Measurements from ENCODE around the gene GALNT16.
"Not testable (repeated sequence)": the region's sequence is repeated elsewhere in the genome, so short reads cannot be mapped to it uniquely, and the experiment has no call there.

GALNT16 gene

DNA sequence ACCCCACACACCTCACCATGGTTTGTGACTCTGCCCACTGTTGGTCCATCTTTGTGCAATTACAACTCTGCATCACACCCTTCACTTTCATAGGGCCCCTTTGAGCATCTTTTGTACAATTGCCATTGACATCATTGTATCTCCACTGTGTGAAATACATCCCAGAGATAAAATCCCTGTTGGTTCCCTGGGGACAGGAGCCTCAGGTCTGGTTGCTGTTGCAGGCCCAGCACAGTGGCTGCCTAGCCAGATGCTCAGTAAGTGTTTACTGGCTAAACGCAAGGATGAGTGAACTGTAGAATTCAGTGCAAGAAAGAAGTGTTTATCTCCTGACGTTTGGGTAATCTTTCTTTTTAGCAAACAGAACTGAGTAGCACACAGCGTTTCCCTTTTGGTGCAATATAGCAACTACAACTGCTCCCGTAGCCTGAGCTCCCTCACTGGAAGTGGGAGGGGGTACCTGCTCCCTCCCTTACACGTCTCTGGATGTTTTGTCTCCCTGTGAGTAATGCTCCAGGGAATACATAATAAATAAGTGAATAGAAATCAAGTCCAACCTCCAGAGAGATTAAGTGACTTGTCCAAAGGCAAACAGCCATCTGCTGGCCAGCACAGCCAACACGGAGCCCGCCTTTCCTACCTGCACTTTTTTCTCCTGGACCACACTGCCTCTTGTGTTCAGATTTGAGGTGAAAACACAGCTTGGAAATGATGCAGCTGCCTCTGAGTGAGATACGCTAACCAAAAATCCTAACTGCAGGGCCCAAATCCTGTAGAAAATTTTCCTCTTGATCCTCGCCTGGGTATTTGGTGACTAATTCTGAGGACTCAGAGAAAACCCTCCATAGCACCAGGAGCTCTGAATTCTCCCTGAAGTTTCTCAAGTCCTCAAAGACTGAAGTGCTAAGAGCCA lies 27.4 kb downstream of the GALNT16 start:
- no peak for DNase-seq

- no peak for DNase-seq
Observed at GRCh38 chr14:69288011-69288771, 28.2 kb downstream of the GALNT16 start.

GRCh38 chr14:69288956-69289705 lies 29.2 kb downstream of the GALNT16 start:
- no peak for DNase-seq

DNA sequence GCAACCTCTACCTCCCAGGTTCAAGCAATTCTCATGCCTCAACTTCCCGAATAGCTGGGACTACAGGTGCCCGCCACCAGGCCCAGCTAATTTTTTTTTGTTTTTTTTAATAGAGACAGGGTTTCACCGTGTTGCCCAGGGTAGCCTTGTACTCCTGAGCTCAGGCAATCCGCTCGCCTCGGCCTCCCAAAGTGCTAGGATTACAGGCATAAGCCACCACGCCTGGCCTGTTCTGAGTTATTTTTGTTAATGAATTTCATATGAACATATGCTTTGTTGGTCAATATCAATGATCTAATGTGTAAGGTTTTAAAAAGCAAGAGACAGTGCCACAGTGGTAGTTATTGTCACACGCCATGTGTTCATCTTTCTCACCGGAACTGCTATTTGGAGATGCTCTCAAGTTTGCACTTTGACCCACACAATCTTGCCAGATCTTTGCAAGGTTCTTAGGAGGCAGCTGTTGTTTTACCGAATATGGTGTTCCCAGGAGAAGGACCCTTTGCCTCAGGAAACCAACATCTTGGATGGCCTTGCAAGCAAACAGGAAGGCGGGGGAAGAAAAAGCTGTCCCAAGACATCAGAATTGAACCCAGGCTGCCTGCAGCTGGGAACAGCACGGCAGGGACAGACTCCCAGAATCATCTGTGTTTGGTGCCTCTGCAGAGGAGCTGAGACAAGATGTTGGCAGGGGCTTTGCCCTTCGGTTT lies 30.0 kb downstream of the GALNT16 start:
- no peak for DNase-seq

DNA sequence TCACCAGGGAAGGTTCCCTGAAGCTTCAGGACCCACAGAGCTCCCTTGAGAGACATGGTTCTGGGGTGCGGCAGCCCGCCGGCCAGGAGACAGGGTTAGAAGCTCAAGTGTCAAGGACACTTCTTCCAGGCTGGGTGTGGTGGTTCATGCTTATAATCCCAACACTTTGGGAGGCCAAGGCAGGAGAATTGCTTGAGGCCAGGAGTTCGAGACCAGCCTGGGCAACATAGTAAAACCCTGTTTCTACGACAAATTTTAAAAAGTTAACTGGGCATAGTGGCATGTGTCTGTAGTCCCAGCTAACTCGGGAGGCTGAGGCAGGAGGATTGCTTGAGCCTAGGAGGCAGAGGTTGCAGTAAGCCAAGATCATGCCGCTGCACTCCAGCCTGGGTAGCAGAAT lies 30.9 kb downstream of the GALNT16 start:
- DNase-seq: not testable (repeated sequence)

- DNase-seq: no peak
Observed at GRCh38 chr14:69291396-69291795, 31.4 kb downstream of the GALNT16 start.

GRCh38 chr14:69291891-69292561 lies 32.1 kb downstream of the GALNT16 start:
- no peak for DNase-seq

GRCh38 chr14:69298131-69299071 lies 38.4 kb downstream of the GALNT16 start:
- no peak for DNase-seq

DNA sequence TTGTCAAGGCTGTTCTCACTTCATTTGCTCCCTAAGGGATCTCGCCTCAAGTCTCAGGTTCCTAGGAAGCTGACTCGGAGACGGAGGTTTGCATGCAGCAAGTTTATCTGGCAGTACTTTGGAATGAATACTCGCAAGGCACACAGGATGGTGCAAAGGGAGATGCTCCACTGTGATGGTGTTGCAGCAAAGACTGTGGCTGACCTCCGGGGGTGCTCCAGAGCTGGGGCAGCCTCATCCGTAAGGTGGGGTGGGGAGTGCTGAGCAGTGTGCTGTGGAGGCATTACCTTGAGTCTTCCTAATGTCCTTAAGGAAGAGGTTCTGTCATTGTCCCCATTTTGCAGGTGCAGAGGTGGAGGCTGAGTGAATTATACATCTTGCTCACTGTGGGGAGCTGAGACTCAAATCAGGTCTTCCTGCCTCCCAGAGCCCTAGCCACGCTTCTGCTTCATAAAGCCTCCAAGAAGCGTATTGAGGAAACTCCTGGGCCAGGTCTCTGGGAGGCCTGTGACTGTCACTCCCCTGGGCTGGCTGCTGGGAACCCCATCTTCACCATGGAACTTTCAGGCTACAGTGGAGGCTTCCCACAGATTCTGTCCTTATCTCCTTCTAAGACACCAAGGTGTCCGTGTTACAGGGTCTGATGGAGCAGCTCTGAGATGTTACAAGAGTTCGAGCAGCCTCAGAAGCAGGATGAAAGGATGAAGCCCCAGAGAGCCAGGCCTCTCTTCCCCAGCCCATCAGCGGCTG lies 39.5 kb downstream of the GALNT16 start:
- DNase-seq: no peak

GRCh38 chr14:69300601-69301221 lies 40.8 kb downstream of the GALNT16 start:
- DNase-seq: no peak

- DNase-seq: no peak
Observed at GRCh38 chr14:69303086-69303485, 43.1 kb downstream of the GALNT16 start.

- DNase-seq: no peak
Observed at GRCh38 chr14:69312608-69313007, 52.6 kb downstream of the GALNT16 start.

- DNase-seq: no peak
Observed at GRCh38 chr14:69313176-69313575, 53.2 kb downstream of the GALNT16 start.

GRCh38 chr14:69314327-69314726 lies 54.4 kb downstream of the GALNT16 start:
- DNase-seq: no peak

GRCh38 chr14:69315301-69315700 lies 55.3 kb downstream of the GALNT16 start:
- no peak for DNase-seq

- no peak for DNase-seq
Observed at GRCh38 chr14:69316449-69317101, 56.6 kb downstream of the GALNT16 start.

DNA sequence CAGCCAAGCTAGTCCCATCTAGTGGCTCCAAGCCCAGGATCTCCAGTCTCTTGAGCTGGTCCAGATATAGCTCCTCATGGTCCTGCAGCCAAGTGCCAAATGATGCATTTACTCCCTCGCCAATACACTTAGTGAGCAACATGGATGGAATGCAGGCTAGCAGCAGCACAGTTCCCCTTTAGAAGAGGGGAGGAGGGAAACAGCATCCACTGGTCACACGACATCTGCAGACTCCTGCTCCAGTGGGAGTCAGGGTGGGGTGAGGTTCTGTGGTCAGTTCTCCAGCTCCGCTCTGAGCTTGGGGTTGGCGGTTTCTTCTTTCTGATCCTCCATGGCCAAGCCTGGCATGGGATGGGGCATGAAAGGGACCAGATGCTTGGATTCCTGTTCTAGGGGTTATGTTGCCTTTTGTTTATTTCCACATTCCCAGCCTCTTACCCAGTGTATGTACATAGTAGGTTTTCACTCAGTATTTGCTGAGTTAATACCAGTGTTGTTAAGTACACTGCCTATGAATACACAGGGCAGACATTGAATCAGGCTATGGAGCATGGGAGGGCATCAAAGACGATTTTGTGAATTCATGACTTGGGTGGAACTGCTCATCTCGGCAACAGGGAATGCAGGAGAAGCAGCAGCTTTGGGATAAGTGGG lies 57.3 kb downstream of the GALNT16 start:
- DNase-seq: no peak

GRCh38 chr14:69317780-69318179 lies 57.8 kb downstream of the GALNT16 start:
- DNase-seq: no peak

Data from cortex of kidney (tissue), 1 donor.